Uterus (tissue), 4 donors: ENCODE results near the gene IRF4. TPM values are rescaled to one million over a fixed set of nuclear protein-coding genes. Genes with fewer than 3 reads are reported as not detected.

ENCODE experiments used
- DNase-seq, 2 donors: peaks; one replicate each; pipeline ENCODE4 v3.0.0-alpha.2; 2019 to 2020
- H3K27ac ChIP-seq, 2 donors: fragments of 200-600 bp; sonication (generic); 1 replicate in 1 of 2; 2 replicates in 1 of 2; pipeline ENCODE4 v1.5.1; 2016 to 2018
- H3K27me3 ChIP-seq, 2 donors: fragments of 200-600 bp; sonication (generic); one replicate each; pipeline ENCODE4 v1.5.1; 2018 to 2019; ENCODE audit warnings: control low read depth in 1 of 2
- H3K36me3 ChIP-seq, 2 donors: fragments of 200-600 bp; sonication (generic); one replicate each; pipeline ENCODE4 v1.5.1; 2019; ENCODE audit warnings: control low read depth in 1 of 2
- H3K4me1 ChIP-seq, 2 donors: fragments of 200-600 bp; sonication (generic); one replicate each; pipeline ENCODE4 v1.5.1; 2018 to 2019; ENCODE audit warnings: control low read depth in 1 of 2
- H3K4me3 ChIP-seq, 2 donors: fragments of 200-600 bp; sonication (generic); 1 replicate in 1 of 2; 2 replicates in 1 of 2; pipeline ENCODE4 v1.5.1; 2018 to 2019; ENCODE audit warnings: mild to moderate bottlenecking in 1 of 2
- H3K9me3 ChIP-seq, 2 donors: fragments of 200-600 bp; sonication (generic); one replicate each; pipeline ENCODE4 v1.5.1; 2019; ENCODE audit warnings: control low read depth in 1 of 2
- CTCF ChIP-seq, 4 experiments: fragments of 200-600 bp in 2 of 4; fragments of 450-650 bp in 2 of 4; sonication (generic) in 2 of 4; IDR thresholded peaks; one replicate each; pipeline ENCODE4 v1.5.1; 2016 to 2019; ENCODE audit warnings: antibody characterized with exemption in 4 of 4, mild to moderate bottlenecking in 2 of 4, moderate library complexity in 1 of 4
- POLR2A ChIP-seq, 2 donors: fragments of 450-650 bp; IDR thresholded peaks; one replicate each; pipeline ENCODE4 v1.6.1; 2016; ENCODE audit warnings: antibody characterized with exemption in 2 of 2, mild to moderate bottlenecking in 1 of 2, moderate library complexity in 1 of 2
- intact Hi-C: fragments of 100-400 bp; cut with DNase I; formaldehyde crosslinking; loops from one replicate; pipeline ENCODE4 v1.15.1; 2023; ENCODE audit warnings: low total_unique reads
- total RNA-seq, 4 donors: library from RNA; depleted of rRNA in 3 of 4; stranded (reverse); fragments of >200 nt in 3 of 4; gene quantifications; one replicate each; pipeline versions ENCODE4 v1.1.0 to v1.2.4, GENCODE V29; 2014 to 2023
- donor health status: DM: yes; HTN: yes; CAD: no.

The IRF4 gene
- total RNA-seq, 4 donors from 2014 or later = 0.55 to 2.0 TPM; not detected in 2

- intact Hi-C loops = no loop called here
- Histone ChIP-seq H3K4me3 (no peak overlapping the region), H3K36me3 (no peaks in the 10 kb centered on the region), H3K27me3 (no peaks in the 10 kb centered on the region), H3K9me3 (no peaks in the 10 kb centered on the region), H3K27ac (no peak overlapping the region), H3K4me1 (no peaks in the 10 kb centered on the region)
- TF ChIP-seq CTCF (IDR thresholded peaks at IDR 0.05) (no peak), POLR2A (IDR thresholded peaks at IDR 0.05) (no peak)
- no peak for DNase-seq
These were observed 47.4 kb upstream of the IRF4 start for GRCh38 chr6:343960-344815.

DNA sequence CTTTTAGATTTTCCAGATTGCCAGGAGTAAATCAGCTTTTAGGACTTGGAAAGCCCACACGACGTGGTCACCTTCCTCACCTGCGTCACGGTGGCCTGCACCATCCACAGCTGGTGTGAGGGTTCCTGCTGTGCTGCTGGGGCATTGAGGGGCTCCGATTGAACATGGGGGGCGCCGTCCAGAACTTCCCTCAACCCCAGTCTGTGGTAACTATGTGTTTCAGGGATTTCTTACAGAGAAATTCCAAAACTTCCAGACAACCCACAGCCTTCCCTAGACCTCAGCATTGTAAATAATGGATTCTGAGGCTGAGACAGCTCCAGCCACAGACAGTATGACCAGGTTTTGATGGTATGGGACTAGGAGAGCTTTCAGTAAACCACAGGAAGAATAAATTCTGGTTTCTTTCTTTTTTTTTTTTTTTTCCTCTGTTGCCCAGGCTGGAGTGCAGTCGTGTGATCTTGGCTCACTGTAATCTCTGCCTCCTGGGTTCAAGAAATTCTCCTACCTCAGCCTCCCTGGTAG lies 46.7 kb upstream of the IRF4 start:
- no peak overlapping the region for H3K27ac ChIP-seq
- no peaks in the 10 kb centered on the region for H3K9me3 ChIP-seq
- DNase-seq = no peak
- no peak for TF ChIP-seq POLR2A (IDR thresholded peaks at IDR 0.05)
- no peaks in the 10 kb centered on the region for H3K36me3 ChIP-seq
- no peaks in the 10 kb centered on the region for H3K4me1 ChIP-seq
- H3K27me3 ChIP-seq = no peaks in the 10 kb centered on the region
- H3K4me3 ChIP-seq = no peak overlapping the region
- intact Hi-C loops = no loop called here

DNA sequence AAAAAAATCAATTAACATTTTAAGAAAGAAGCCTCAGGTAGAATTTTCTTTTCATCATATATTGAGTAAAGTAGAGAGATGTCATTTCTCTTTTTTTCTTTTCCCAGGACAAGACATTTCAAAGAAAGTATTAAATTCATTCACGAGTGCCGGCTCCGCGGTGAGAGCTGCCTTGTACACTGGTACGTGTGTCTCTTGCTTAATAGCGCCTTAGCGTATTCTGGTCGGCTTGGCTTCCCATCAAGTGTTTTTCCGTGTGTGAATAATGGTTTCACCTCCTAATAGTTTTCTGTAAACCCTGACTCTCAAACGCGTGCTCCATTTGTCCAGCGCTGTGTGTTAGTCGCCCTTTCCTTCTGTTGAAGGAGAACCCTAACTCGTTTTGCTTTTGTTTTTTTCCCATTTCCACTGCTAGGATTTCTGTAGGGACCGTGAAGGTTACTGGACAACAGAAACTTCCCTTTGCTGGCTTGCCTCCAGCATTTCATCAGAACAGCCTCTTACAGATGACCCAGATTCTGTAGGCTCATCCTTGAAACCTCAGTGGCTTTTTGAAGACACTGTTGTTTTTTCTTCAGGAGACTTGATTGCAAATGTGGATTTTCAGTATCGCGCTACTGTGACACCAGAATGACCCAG lies 45.7 kb upstream of the IRF4 start:
- H3K4me1 ChIP-seq = no peaks in the 10 kb centered on the region
- no peaks in the 10 kb centered on the region for H3K9me3 ChIP-seq
- TF ChIP-seq CTCF (IDR thresholded peaks at IDR 0.05) (no peak), POLR2A (IDR thresholded peaks at IDR 0.05) (no peak)
- H3K27me3 ChIP-seq = no peaks in the 10 kb centered on the region
- H3K27ac ChIP-seq = no peak overlapping the region
- no peaks in the 10 kb centered on the region for H3K36me3 ChIP-seq
- intact Hi-C loops = no loop called here
- H3K4me3 ChIP-seq = no peak overlapping the region
- peak in 1 of 2 donors; percentile 60 for DNase-seq

DNA sequence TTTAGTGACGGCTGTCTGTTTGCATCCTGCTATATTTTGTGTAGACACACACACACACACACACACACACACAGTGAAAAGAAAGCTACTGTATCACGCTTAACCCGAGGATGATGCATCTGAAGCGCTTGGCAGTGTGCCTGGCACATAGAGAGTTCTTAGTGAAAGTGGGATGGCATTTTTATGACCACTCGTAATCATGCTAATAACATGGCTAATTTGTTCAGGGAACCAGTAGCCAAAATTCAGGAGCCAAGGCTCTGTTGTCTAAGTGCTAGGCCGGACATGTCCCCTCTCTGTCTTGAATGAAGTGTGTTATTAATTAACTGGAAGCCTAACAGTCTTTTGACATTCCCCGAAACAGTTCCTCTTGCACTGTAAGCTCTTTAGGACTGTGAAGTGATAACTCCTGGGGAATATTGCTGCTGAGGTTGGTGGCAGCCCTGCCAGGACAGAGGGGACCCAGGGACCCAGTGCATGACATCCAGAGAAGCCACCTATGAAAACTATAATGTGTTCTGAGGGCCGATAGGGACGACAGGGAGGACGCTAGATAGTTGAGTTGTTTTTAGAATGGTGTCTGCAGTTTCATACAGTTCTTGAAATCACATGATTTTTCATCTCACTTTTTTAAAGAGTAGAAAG lies 45.0 kb upstream of the IRF4 start:
- Histone ChIP-seq H3K9me3 (no peaks in the 10 kb centered on the region), H3K4me3 (no peak overlapping the region), H3K4me1 (no peaks in the 10 kb centered on the region), H3K36me3 (no peaks in the 10 kb centered on the region), H3K27me3 (no peaks in the 10 kb centered on the region), H3K27ac (no peak overlapping the region)
- peak in 1 of 2 donors; percentile 44 for DNase-seq
- intact Hi-C loops = no loop called here
- TF ChIP-seq CTCF (IDR thresholded peaks at IDR 0.05) (no peak), POLR2A (IDR thresholded peaks at IDR 0.05) (no peak)

DNA sequence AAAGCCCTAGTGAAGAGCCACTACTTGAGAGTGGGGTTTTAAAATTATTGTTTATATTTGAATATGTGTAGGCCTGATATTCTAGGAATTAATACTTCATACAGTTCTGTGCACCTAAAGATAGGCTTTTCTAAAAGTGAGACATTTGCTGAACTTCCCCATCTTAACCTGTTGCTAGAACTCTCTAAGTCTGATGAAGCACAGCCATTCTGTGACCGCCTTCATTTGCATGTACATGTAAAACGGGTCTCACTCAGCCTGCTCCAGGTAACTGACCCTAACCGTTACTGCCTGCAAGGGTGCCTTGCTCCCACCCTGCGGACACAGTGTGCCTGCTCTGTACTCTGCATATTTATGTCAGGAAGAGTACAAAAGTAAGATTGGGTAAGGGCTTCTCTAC lies 44.3 kb upstream of the IRF4 start:
- Histone ChIP-seq H3K4me1 (no peaks in the 10 kb centered on the region), H3K27me3 (no peaks in the 10 kb centered on the region), H3K4me3 (no peak overlapping the region), H3K36me3 (no peaks in the 10 kb centered on the region), H3K27ac (no peak overlapping the region), H3K9me3 (no peaks in the 10 kb centered on the region)
- DNase-seq = no peak
- intact Hi-C loops = no loop called here
- no peak for TF ChIP-seq POLR2A (IDR thresholded peaks at IDR 0.05)
- no peak for TF ChIP-seq CTCF (IDR thresholded peaks at IDR 0.05)
